Measurements from ENCODE around the gene TMEM247.

TMEM247 gene

DNA sequence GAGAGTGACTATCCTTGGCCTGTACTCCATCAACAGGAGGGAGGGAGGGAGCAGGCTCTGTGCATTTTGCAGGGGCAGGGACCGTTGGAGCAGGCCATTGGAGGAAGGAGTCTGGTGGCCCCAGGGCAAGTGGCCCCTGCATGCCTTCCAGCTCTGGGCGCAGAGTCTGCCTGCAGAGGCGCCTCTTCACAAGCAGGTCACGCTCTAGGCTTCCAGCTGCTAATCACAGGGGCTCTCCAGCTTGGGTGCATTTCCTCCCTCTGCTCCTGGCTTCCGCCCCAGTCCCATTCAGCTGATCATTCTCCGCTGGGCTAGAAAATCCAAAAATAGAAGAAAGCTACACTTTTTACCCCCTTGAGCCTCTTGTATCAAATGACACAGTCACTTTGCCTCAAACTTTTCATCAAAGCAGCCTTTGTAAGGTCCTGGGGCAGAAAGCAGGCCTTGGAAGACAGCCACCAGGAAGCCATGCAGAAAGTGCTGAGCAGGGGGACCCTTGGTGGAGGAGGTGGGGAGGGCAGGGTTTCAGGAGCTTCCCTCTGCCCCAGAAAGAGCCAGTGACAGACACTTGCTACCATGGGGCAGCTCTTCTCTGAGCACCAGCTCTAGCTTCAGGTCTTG is 11.3 kb downstream of the TMEM247 start:
- WGBS, result 54% methylated on average over 6 of the region's 6 CpGs
- Histone ChIP-seq H3K4me1 (ENCODE audit: insufficient read depth, low read length) (peaks cover 21% of the 10 kb centered on the region), H3K27me3 (ENCODE audit: insufficient read depth, low read length) (no peaks in the 10 kb centered on the region), H3K36me3 (ENCODE audit: insufficient read depth, low read length) (no peaks in the 10 kb centered on the region), H3K9ac (ENCODE audit: low read depth, low read length) (no peak overlapping the region), H3K9me3 (ENCODE audit: insufficient read depth, low read depth, low read length) (no peaks in the 10 kb centered on the region), H3K27ac (ENCODE audit: low read depth, low read length) (no peak overlapping the region), H3K4me3 (ENCODE audit: low read length) (no peak overlapping the region)

DNA sequence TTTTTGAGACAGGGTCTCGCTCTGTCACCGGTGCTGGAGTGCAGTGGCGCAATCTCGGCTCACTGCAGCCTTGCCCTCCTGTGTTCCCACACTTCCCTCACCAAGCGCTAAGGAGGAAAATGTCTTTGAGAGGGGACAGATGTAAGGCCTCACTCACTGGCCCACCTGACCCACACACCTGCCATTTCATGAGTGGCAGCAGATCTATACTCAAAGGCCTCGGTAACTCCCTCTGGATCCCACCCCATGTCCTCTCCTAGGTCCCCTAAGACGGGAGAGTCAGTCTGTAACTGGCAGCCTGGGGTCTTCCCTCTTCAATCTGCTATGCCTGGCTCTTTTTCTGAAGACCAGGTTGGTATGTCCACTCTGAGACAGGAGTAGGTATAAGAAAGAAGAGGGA is 12.9 kb downstream of the TMEM247 start:
- H3K36me3 ChIP-seq (ENCODE audit: insufficient read depth, low read length), result no peaks in the 10 kb centered on the region
- peaks cover 3% of the 10 kb centered on the region; the same call in 1 of the 2 replicates for H3K27me3 ChIP-seq (ENCODE audit: insufficient read depth, low read length)
- 95% methylated on average over 7 of the region's 7 CpGs for WGBS
- no peak overlapping the region for H3K27ac ChIP-seq (ENCODE audit: low read depth, low read length)
- no peak overlapping the region for H3K4me3 ChIP-seq (ENCODE audit: low read length)
- peaks cover 21% of the 10 kb centered on the region for H3K4me1 ChIP-seq (ENCODE audit: insufficient read depth, low read length)
- H3K9me3 ChIP-seq (ENCODE audit: insufficient read depth, low read depth, low read length), result no peaks in the 10 kb centered on the region
- H3K9ac ChIP-seq (ENCODE audit: low read depth, low read length), result no peak overlapping the region

DNA sequence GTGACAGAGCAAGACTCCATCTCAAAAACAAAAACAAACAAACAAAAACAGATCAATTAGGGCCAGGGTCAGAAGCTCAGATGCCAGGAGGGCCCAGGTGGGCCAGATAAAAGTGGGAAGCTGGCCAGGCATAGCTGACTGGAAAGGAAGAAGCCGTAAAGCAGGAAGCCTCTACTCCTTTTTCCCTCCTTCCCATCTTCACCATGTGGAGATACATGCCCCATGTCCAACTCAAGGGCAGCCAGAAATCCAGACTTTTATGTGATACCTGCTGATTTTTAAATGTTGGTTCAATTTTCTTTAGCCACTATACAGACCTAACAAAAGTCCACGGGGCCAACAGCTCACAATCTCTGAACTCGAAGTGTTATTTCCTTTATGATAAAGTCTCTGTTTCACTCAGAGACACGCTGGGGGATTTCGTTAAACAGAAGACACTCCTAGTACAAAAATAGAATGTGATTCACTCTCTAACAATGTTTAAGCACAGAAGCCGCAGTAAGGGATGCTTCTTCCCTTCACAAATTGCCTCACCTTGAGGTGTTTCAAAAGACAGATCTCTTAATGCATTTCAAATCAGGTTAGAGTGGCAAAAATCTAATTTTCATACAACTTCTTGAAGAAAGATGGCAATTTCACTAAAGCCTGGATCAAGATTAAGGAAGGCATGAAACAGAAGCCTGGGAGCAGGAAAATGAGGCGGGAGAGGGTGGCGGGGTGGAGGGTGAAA is 14.0 kb downstream of the TMEM247 start:
- H3K9me3 ChIP-seq (ENCODE audit: insufficient read depth, low read depth, low read length), result no peaks in the 10 kb centered on the region
- no peak overlapping the region for H3K27ac ChIP-seq (ENCODE audit: low read depth, low read length)
- 87% methylated on average over 8 of the region's 8 CpGs for WGBS
- no peak overlapping the region for H3K4me3 ChIP-seq (ENCODE audit: low read length)
- peaks cover 14% of the 10 kb centered on the region for H3K27me3 ChIP-seq (ENCODE audit: insufficient read depth, low read length)
- H3K4me1 ChIP-seq (ENCODE audit: insufficient read depth, low read length), result peaks cover 21% of the 10 kb centered on the region
- H3K9ac ChIP-seq (ENCODE audit: low read depth, low read length), result no peak overlapping the region
- no peaks in the 10 kb centered on the region for H3K36me3 ChIP-seq (ENCODE audit: insufficient read depth, low read length)

DNA sequence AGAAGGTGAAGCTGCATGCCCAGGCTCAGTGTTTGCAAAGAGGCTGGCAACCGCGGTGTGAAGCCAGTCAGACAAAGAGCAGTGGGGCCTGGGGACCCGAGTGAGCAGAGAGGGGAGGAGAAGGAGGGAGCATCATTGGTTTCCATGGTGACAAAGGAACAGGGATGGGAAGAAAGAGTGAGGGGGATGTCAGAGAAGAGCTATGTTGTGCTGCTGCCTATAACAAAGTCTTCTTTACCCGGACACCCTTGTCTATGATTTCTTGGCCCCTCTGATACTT is 14.5 kb downstream of the TMEM247 start:
- no peaks in the 10 kb centered on the region for H3K9me3 ChIP-seq (ENCODE audit: insufficient read depth, low read depth, low read length)
- H3K27ac ChIP-seq (ENCODE audit: low read depth, low read length), result no peak overlapping the region
- H3K36me3 ChIP-seq (ENCODE audit: insufficient read depth, low read length), result no peaks in the 10 kb centered on the region
- H3K4me3 ChIP-seq (ENCODE audit: low read length), result no peak overlapping the region
- peaks cover 21% of the 10 kb centered on the region for H3K4me1 ChIP-seq (ENCODE audit: insufficient read depth, low read length)
- no peak overlapping the region for H3K9ac ChIP-seq (ENCODE audit: low read depth, low read length)
- WGBS, result 51% methylated on average over 4 of the region's 4 CpGs
- peaks cover 19% of the 10 kb centered on the region for H3K27me3 ChIP-seq (ENCODE audit: insufficient read depth, low read length)

DNA sequence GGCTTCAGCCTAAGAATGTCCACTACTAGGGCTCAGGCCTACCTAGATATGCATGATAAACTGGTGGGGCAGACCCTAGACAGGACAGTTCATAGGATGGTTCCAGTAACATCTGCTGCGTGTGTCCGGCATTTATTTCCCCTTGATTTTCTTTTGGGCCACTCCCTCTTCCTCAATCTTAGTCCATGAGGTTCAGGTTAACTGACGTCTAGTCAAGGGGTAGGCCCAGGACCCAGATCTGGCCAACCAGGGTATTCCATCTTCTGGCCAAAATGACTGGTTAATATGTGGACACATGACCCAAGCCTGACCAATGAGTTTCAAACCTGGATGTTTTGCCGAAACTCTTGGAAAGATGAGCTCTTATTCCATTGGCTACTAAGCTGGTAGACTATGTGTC is 15.2 kb downstream of the TMEM247 start:
- H3K9ac ChIP-seq (ENCODE audit: low read depth, low read length), result no peak overlapping the region
- peaks cover 19% of the 10 kb centered on the region for H3K4me1 ChIP-seq (ENCODE audit: insufficient read depth, low read length)
- H3K27me3 ChIP-seq (ENCODE audit: insufficient read depth, low read length), result peaks cover 26% of the 10 kb centered on the region
- H3K36me3 ChIP-seq (ENCODE audit: insufficient read depth, low read length), result no peaks in the 10 kb centered on the region
- WGBS, result 95% methylated on average over 4 of the region's 4 CpGs
- H3K27ac ChIP-seq (ENCODE audit: low read depth, low read length), result no peak overlapping the region
- no peak overlapping the region for H3K4me3 ChIP-seq (ENCODE audit: low read length)
- no peaks in the 10 kb centered on the region for H3K9me3 ChIP-seq (ENCODE audit: insufficient read depth, low read depth, low read length)

DNA sequence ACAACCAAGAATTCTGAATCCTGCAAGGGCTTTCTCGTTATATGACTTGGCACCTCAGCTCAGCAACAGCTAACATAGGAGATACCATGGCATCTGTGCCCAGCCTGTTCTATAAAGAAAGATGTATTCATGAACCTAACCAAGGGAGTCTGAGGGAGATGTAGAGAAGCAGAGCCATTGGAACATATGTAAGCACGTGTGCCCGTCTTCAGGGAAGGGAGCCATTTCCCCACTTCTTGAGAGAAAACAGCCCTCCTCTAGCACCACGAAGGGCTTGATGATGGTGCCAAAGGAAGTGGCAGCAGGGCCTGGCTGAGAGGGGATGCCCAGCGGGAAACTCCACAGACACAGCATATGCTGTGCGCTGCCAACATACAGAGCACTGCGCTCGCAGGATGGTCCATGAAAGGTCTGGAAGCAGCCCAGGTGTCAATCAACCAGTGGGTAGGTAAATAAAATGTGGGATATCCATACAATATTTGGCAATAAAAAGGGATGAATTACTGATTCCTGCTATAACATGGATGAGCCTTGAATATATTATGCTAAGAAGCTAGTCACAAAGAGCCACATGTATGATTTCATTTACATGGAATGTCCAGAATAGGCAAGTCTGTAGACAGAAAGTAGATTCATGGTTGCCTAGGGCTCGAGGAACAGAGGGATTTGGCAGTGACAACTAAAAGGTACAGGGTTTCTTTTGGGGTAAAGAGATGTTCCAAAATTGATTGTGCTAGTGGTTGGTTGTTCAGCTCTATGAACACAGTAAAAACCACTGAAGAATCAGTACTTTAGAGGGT is 16.1 kb downstream of the TMEM247 start:
- Histone ChIP-seq H3K4me1 (ENCODE audit: insufficient read depth, low read length) (peaks cover 11% of the 10 kb centered on the region), H3K27ac (ENCODE audit: low read depth, low read length) (no peak overlapping the region), H3K36me3 (ENCODE audit: insufficient read depth, low read length) (no peaks in the 10 kb centered on the region), H3K27me3 (ENCODE audit: insufficient read depth, low read length) (peaks cover 28% of the 10 kb centered on the region), H3K9me3 (ENCODE audit: insufficient read depth, low read depth, low read length) (no peaks in the 10 kb centered on the region), H3K9ac (ENCODE audit: low read depth, low read length) (no peak overlapping the region), H3K4me3 (ENCODE audit: low read length) (no peak overlapping the region)
- WGBS, result 91% methylated on average over 9 of the region's 9 CpGs

DNA sequence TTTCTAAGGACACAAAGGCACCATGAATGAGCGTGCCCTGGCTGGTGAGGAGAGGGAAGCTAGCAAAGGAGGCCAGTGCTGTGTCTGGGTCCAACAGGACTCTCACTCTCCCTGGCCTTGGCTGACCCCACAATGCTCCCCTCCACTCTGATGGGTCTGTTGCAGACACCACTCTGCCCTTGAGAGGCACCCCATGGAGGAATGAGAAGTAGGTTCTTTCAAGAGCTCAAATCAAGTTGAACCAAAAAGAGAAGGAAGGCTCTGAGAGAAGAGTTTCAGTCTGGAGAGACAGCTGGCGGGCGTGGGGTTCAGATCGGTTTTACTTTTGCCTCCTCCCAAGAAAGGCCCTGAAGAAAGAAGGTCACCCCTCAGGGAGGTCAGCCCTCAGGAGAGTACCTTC is 18.4 kb downstream of the TMEM247 start:
- H3K4me1 ChIP-seq (ENCODE audit: insufficient read depth, low read length), result peaks cover 8% of the 10 kb centered on the region
- 93% methylated on average over 4 of the region's 4 CpGs for WGBS
- H3K4me3 ChIP-seq (ENCODE audit: low read length), result no peak overlapping the region
- no peaks in the 10 kb centered on the region for H3K36me3 ChIP-seq (ENCODE audit: insufficient read depth, low read length)
- no peak overlapping the region for H3K27ac ChIP-seq (ENCODE audit: low read depth, low read length)
- H3K9ac ChIP-seq (ENCODE audit: low read depth, low read length), result no peak overlapping the region
- H3K27me3 ChIP-seq (ENCODE audit: insufficient read depth, low read length), result peaks cover 28% of the 10 kb centered on the region
- H3K9me3 ChIP-seq (ENCODE audit: insufficient read depth, low read depth, low read length), result no peaks in the 10 kb centered on the region

DNA sequence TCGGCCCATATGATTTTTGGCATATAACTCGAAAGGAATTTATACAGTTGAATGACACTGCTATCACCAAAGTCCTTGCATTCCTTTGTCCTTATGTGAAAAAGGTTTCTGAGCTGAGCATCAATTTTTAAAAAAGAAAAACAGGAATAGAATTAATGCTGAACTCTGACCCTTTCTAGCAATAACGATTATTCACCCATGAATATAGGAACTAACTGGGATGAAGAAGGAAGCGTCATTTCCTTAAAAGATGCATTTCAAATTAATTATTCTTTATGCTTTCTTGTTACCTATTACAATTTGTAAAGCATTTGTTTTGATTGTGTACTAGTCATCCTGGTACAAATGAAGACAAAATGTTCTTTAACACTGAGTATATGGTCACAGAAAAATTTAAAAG is 19.3 kb downstream of the TMEM247 start:
- no peak overlapping the region for H3K9ac ChIP-seq (ENCODE audit: low read depth, low read length)
- 96% methylated on average over 2 of the region's 4 CpGs for WGBS

DNA sequence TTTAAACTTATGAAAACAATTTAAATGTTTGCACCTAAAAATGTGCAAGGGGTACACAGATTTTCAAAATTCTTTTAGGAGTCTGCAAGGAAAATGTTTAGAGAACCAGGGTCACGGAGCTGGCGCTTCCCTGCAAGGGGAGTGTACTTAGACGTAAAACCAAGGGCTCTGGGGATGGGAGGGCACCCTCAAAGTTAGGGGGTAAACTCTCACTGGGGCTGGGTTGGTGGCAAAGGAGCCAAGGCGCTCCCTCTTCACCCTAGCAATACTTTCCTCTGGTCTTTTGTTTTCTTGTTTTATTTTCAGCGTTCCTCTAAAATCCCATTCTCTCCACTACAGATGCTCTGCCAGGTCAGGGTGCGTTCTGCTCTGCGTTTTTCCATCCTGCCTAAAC is 20.0 kb downstream of the TMEM247 start:
- WGBS, result 8% methylated on average over 7 of the region's 7 CpGs
- peaks cover 28% of the 10 kb centered on the region for H3K27me3 ChIP-seq (ENCODE audit: insufficient read depth, low read length)
- peak overlapping the region; percentile 70 for H3K4me3 ChIP-seq (ENCODE audit: low read length)
- peaks cover 6% of the 10 kb centered on the region; the same call in 1 of the 2 replicates for H3K4me1 ChIP-seq (ENCODE audit: insufficient read depth, low read length)
- H3K9ac ChIP-seq (ENCODE audit: low read depth, low read length), result no peak overlapping the region
- no peaks in the 10 kb centered on the region for H3K36me3 ChIP-seq (ENCODE audit: insufficient read depth, low read length)
- no peak overlapping the region for H3K27ac ChIP-seq (ENCODE audit: low read depth, low read length)
- H3K9me3 ChIP-seq (ENCODE audit: insufficient read depth, low read depth, low read length), result no peaks in the 10 kb centered on the region

More for the DNA sequence above, 19.3 kb downstream of the TMEM247 start:
- Histone ChIP-seq H3K9me3 (ENCODE audit: insufficient read depth, low read depth, low read length) (no peaks in the 10 kb centered on the region), H3K36me3 (ENCODE audit: insufficient read depth, low read length) (no peaks in the 10 kb centered on the region), H3K4me1 (ENCODE audit: insufficient read depth, low read length) (peaks cover 7% of the 10 kb centered on the region), H3K27me3 (ENCODE audit: insufficient read depth, low read length) (peaks cover 28% of the 10 kb centered on the region), H3K27ac (ENCODE audit: low read depth, low read length) (no peak overlapping the region), H3K4me3 (ENCODE audit: low read length) (no peak overlapping the region)

DNA sequence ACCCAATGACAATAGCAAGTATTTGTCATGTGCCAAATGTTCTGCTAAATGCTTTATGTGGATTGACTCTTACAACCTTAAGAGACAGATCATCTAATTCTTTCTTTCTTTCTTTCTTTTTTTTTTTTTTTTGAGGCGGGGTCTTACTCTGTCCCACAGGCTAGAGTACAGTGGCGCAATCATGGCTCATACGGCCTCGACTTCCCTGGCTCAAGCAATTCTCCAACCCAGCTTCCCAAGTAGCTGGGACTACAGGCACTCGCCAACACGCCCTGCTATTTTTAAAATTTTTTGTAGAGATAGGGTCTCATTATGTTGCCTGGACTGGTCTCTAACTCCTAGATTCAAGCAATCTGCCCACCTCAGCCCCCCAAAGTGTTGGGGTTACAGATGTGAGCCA is 21.4 kb downstream of the TMEM247 start:
- Histone ChIP-seq H3K27ac (ENCODE audit: low read depth, low read length) (no peak overlapping the region), H3K27me3 (ENCODE audit: insufficient read depth, low read length) (peaks cover 28% of the 10 kb centered on the region), H3K9me3 (ENCODE audit: insufficient read depth, low read depth, low read length) (no peaks in the 10 kb centered on the region), H3K4me1 (ENCODE audit: insufficient read depth, low read length) (peaks cover 6% of the 10 kb centered on the region; the same call in 1 of the 2 replicates), H3K4me3 (ENCODE audit: low read length) (no peak overlapping the region), H3K36me3 (ENCODE audit: insufficient read depth, low read length) (no peaks in the 10 kb centered on the region), H3K9ac (ENCODE audit: low read depth, low read length) (no peak overlapping the region)
- 76% methylated on average over 6 of the region's 6 CpGs for WGBS

DNA sequence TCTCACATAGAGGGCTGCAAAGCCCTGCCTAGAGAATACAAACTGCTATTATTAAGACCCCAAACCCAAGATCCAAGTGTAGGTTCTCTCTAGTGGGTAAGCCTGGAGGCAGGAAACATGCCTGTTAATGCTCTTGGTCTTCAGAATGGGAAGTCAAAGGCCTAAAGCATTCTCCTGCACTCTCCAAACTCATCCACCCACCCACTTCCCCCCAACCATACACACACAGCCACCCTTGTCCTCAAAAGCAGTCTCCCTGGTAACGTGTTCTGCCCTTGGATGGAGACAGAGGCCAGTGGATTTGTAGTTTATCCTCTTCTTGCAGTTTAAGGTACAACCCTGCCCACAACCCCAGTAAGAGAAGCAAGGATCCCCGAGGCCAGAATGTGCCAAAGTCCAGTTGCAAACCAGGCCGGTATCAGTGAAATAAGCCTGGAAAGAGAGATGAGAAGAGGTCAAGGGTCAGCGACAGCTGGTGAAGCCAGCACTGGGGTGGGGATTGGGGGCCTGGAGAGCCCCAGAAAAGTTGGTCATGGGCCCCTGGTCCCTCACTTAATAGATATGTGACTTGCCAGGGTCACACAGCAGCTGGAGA is 23.0 kb downstream of the TMEM247 start:
- Histone ChIP-seq H3K36me3 (ENCODE audit: insufficient read depth, low read length) (no peaks in the 10 kb centered on the region), H3K9ac (ENCODE audit: low read depth, low read length) (no peak overlapping the region), H3K27ac (ENCODE audit: low read depth, low read length) (no peak overlapping the region), H3K4me3 (ENCODE audit: low read length) (no peak overlapping the region), H3K27me3 (ENCODE audit: insufficient read depth, low read length) (peaks cover 25% of the 10 kb centered on the region), H3K4me1 (ENCODE audit: insufficient read depth, low read length) (peaks cover 6% of the 10 kb centered on the region; the same call in 1 of the 2 replicates), H3K9me3 (ENCODE audit: insufficient read depth, low read depth, low read length) (no peaks in the 10 kb centered on the region)
- 82% methylated on average over 4 of the region's 4 CpGs for WGBS

Measured in HUES64 (cell line).